Endothelial cell of umbilical vein (primary cell): ENCODE measurements around the gene ELOVL4. TPM values are rescaled to one million over a fixed set of nuclear protein-coding genes. Genes with fewer than 3 reads are reported as not detected.

Source experiments
- BruUV-seq: library from RNA; stranded (reverse); fragments of 400-500 nt; replicated peaks from 2 replicates; lab custom pipeline; 2021; lab: Mats Ljungman, UMichigan
- CTCF ChIA-PET: fragments of 300-600, 350-600 bp; sonication (Branson Sonifier 250); formaldehyde crosslinking; loops from one replicate; lab custom pipeline; 2021; ENCODE audit warnings: antibody characterized with exemption, inconsistent platforms; lab: Charles Lee
- POLR2A ChIA-PET: fragments of 300-600, 350-600 bp; sonication (Branson Sonifier 250); formaldehyde crosslinking; loops from one replicate; lab custom pipeline; 2021; ENCODE audit warnings: antibody characterized with exemption, inconsistent platforms; lab: Charles Lee
- DNase-seq: peaks from one replicate; pipeline ENCODE4 v3.0.0-alpha.2; 2011; ENCODE audit warnings: low read depth, low spot score
- FAIRE-seq: peaks from 2 replicates; lab custom pipeline; 2011; peaks lifted over from hg19 to GRCh38; lab: Jason Lieb, UNC
- H2AFZ ChIP-seq: 2 replicates; pipeline ENCODE4 v1.6.0; 2012; ENCODE audit warnings: low read depth, low read length, control low read depth, inconsistent platforms
- H3K27ac ChIP-seq: 2 replicates; pipeline ENCODE4 v1.5.1; 2011; ENCODE audit warnings: low read depth, mild to moderate bottlenecking, control low read depth, low read length, moderate library complexity; ENCODE audit not compliant: insufficient read depth
- H3K27me3 ChIP-seq, 2 experiments: 2 replicates each; pipeline versions ENCODE4 v1.6.0 to v1.6.1; 2011; ENCODE audit warnings: low read length in 2 of 2, mixed read lengths in 1 of 2; ENCODE audit not compliant: control insufficient read depth in 2 of 2, insufficient read depth in 2 of 2
- H3K36me3 ChIP-seq, 2 experiments: 2 replicates in 1 of 2; 3 replicates in 1 of 2; pipeline ENCODE4 v1.5.1; 2011; ENCODE audit warnings: low read length in 2 of 2, mild to moderate bottlenecking in 1 of 2, moderate library complexity in 1 of 2; ENCODE audit not compliant: control insufficient read depth in 2 of 2, insufficient read depth in 2 of 2; ENCODE audit errors: extremely low read depth in 1 of 2
- H3K4me1 ChIP-seq: 3 replicates; pipeline ENCODE4 v1.5.1; 2011; ENCODE audit warnings: mild to moderate bottlenecking, low read length; ENCODE audit not compliant: control insufficient read depth, insufficient read depth; ENCODE audit errors: extremely low read depth
- H3K4me2 ChIP-seq: 2 replicates; pipeline ENCODE4 v1.6.1; 2011; ENCODE audit warnings: low read length, control low read depth, mixed read lengths; ENCODE audit not compliant: insufficient read depth
- H3K4me3 ChIP-seq, 3 experiments: fragments of 200-600 bp in 1 of 3; sonication (generic), shearing (Covaris generic) in 1 of 3; replicated peaks in 1 of 3; 2 replicates each; pipeline ENCODE4 v1.5.1; 2011 to 2016; ENCODE audit warnings: control low read depth in 3 of 3, low read length in 3 of 3, mild to moderate bottlenecking in 2 of 3, inconsistent platforms in 1 of 3, low read depth in 1 of 3, moderate library complexity in 1 of 3; ENCODE audit not compliant: insufficient read depth in 1 of 3
- H3K79me2 ChIP-seq: 2 replicates; pipeline ENCODE4 v1.6.0; 2012; ENCODE audit warnings: low read length, inconsistent platforms; ENCODE audit not compliant: control insufficient read depth, insufficient read depth
- H3K9ac ChIP-seq: replicated peaks from 2 replicates; pipeline ENCODE3; 2011; ENCODE audit warnings: low read length, control low read depth; ENCODE audit not compliant: insufficient read depth; ENCODE audit errors: extremely low read depth
- H3K9me1 ChIP-seq: replicated peaks from 3 replicates; pipeline ENCODE4 v1.6.0; 2011; ENCODE audit warnings: mild to moderate bottlenecking, low read length; ENCODE audit not compliant: control insufficient read depth, insufficient read depth; ENCODE audit errors: extremely low read depth
- H3K9me3 ChIP-seq: replicated peaks from 2 replicates; pipeline ENCODE4 v1.5.1; 2012; ENCODE audit warnings: low read length, inconsistent platforms; ENCODE audit not compliant: control insufficient read depth, insufficient read depth
- H4K20me1 ChIP-seq: replicated peaks from 2 replicates; pipeline ENCODE3; 2011; ENCODE audit warnings: mild to moderate bottlenecking, low read length; ENCODE audit not compliant: control insufficient read depth, insufficient read depth; ENCODE audit errors: extremely low read depth
- EZH2 ChIP-seq: IDR thresholded peaks from 2 replicates; pipeline ENCODE4 v1.6.1; 2012; ENCODE audit warnings: borderline replicate concordance, low read depth, mild to moderate bottlenecking, moderate library complexity, low read length, inconsistent platforms; ENCODE audit not compliant: severe bottlenecking
- FOS ChIP-seq: IDR thresholded peaks from 2 replicates; pipeline ENCODE4 v1.6.1; 2011; ENCODE audit warnings: mild to moderate bottlenecking, low read length, moderate library complexity, borderline replicate concordance; ENCODE audit not compliant: insufficient read depth
- GATA2 ChIP-seq: IDR thresholded peaks from 2 replicates; pipeline ENCODE4 v1.7.0; 2011; ENCODE audit warnings: low read depth, mild to moderate bottlenecking, moderate library complexity, mixed read lengths, low read length; ENCODE audit not compliant: insufficient read length, insufficient read depth
- JUN ChIP-seq: IDR thresholded peaks from 2 replicates; pipeline ENCODE4 v1.6.1; 2011; ENCODE audit warnings: borderline replicate concordance, low read depth; ENCODE audit not compliant: insufficient read length, insufficient read depth
- MAX ChIP-seq: IDR thresholded peaks from 2 replicates; pipeline ENCODE4 v1.6.1; 2011; ENCODE audit not compliant: insufficient read depth, insufficient read length
- MYC ChIP-seq: IDR thresholded peaks from one replicate; pipeline ENCODE4 v1.6.1; 2011; ENCODE audit warnings: mild to moderate bottlenecking, low read depth, low read length
- POLR2A ChIP-seq: IDR thresholded peaks from 2 replicates; pipeline ENCODE4 v1.6.1; 2012; ENCODE audit warnings: low read depth, mild to moderate bottlenecking, control low read depth, low read length
- POLR2AphosphoS5 ChIP-seq: IDR thresholded peaks from 2 replicates; pipeline ENCODE4 v1.6.1; 2012; ENCODE audit warnings: low read depth, mild to moderate bottlenecking, control low read depth, low read length, moderate library complexity; ENCODE audit not compliant: insufficient read depth
- dilution Hi-C: fragments of 300-500 bp; cut with MboI; formaldehyde crosslinking; loops from one replicate; pipeline ENCODE4 v1.15.0; 2019; ENCODE audit warnings: low sequenced_read_pairs; ENCODE audit not compliant: extremely low pct_ligation_motif_present
- intact Hi-C: fragments of 100-400 bp; cut with micrococcal nuclease; formaldehyde crosslinking; loops from one replicate; pipeline ENCODE4 v1.10.0; 2022
- polyA plus RNA-seq, 4 experiments: library from polyadenylated mRNA; depleted of rRNA in 3 of 4; stranded (reverse) in 3 of 4; unstranded in 1 of 4; fragments of >200 nt; gene quantifications; 2 replicates each; pipeline versions ENCODE4 v1.2.1 to v1.2.3, GENCODE V29; 2011 to 2012; ENCODE audit warnings: missing spikeins in 1 of 4
- total RNA-seq: library from RNA; stranded (reverse); gene quantifications from 2 replicates; pipeline ENCODE4 v1.2.3, GENCODE V29; 2021
- TF ChIP-seq, protein P1 (sequence below), 2 donors: IDR thresholded peaks; 1 replicate in 1 of 2; 2 replicates in 1 of 2; pipeline ENCODE4 v1.5.1; 2011; ENCODE audit warnings: low read length in 2 of 2, mild to moderate bottlenecking in 2 of 2, moderate library complexity in 2 of 2, control low read depth in 1 of 2, inconsistent platforms in 1 of 2, low read depth in 1 of 2; ENCODE audit not compliant: insufficient read depth in 1 of 2; ENCODE audit errors: extremely low read depth in 1 of 2

The ELOVL4 gene
- total and polyA plus RNA-seq, 2 donors (not counting 3 experiments of a cell fraction or from before 2014, with no cell fraction given): 0.98 to 3.3 TPM

DNA sequence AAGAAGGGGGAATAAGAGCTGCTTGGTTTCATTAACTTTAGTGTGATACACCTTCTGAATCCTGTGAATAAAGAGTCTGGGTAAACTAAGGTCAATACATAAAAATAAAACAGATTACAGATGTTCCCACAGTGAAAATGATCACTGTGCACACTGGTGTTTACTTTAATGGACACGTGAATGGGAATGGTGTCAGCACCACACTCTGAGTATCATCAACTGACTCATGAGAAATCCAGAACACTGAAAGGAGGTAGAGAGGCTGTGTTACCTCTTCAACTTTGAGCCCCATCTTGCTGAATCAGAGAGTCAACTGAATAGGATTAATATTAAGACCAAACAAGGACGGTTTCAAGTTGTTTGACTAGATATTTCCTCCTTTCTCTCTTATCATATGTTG, 75.0 kb downstream of the ELOVL4 start:
- Histone ChIP-seq H3K4me3 (no peak overlapping the region), H3K9me1 (no peaks in the 10 kb centered on the region), H4K20me1 (no peaks in the 10 kb centered on the region), H3K4me2 (no peak overlapping the region), H3K4me1 (no peaks in the 10 kb centered on the region), H3K27ac (no peak overlapping the region), H3K27me3 (peaks cover 8 to 14% of the 10 kb centered on the region in 2 experiments), H3K36me3 (no peaks in the 10 kb centered on the region), H3K9ac (no peak overlapping the region), H2AFZ (no peak overlapping the region), H3K79me2 (no peaks in the 10 kb centered on the region), H3K9me3 (no peaks in the 10 kb centered on the region)
- no peak for DNase-seq
- no TSS peak for BruUV-seq
- no peak for FAIRE-seq
- ChIA-PET CTCF (interaction anchor here (0.6 kb wide), 1 partner anchor 43 kb away, joined by 3 read pairs; no protein-coding TSS in a partner anchor), POLR2A (no interaction called here)
- TF ChIP-seq POLR2A (no peak), POLR2AphosphoS5 (no peak), MYC (no peak)
- dilution Hi-C loops: no loop called here
- intact Hi-C loops: no loop called here

DNA sequence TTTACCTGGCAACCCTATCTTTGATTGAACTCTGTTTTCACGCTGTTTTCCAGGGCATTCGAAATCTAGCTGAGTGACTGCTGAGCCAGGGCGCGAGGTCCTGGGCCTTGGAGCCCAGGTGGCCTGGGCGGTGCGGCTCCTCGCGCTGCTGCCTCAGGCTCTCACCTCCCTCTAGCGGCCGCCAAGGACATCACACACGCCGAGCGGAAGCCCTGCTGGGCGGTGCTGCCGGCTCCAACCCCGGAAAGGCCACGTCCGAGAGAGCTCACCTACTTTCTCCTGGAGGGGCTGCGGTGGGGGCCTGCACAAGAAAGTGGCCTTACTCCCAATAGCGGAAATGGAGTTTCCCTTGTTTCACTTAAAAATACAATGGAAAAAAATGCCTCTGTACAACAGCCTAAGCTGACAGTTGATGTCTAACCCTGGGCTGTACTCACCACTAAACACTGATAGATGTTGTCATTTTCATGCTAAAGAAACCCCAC, 77.7 kb downstream of the ELOVL4 start:
- Histone ChIP-seq H3K36me3 (no peaks in the 10 kb centered on the region), H3K27ac (no peak overlapping the region), H3K9me1 (no peaks in the 10 kb centered on the region), H3K79me2 (no peaks in the 10 kb centered on the region), H3K9me3 (no peaks in the 10 kb centered on the region), H3K4me2 (peak overlapping the region; percentile 80), H3K9ac (no peak overlapping the region), H2AFZ (peak overlapping the region; percentile 94), H4K20me1 (no peaks in the 10 kb centered on the region), H3K4me3 (no peak overlapping the region), H3K4me1 (no peaks in the 10 kb centered on the region), H3K27me3 (peaks cover 7% of the 10 kb centered on the region in 2 experiments)
- DNase-seq (peak; percentile 64), FAIRE-seq (peak; percentile 49)
- ChIA-PET CTCF (interaction anchor here (0.6 to 3.1 kb wide), 28 partner anchors 9 to 299 kb away, joined by 3 to 59 read pairs (median 4); partner anchors contain the start of gene ELOVL4), POLR2A (no interaction called here)
- dilution Hi-C loops (no loop called here), intact Hi-C loops (loop anchor here (1.0 to 2.0 kb wide), 2 partner anchors 77 to 225 kb away; partner anchors contain the start of gene ELOVL4)
- TF ChIP-seq POLR2A: no peak
- TF ChIP-seq EZH2: no peak
- no peak for TF ChIP-seq MYC
- TF ChIP-seq MAX: peak; percentile 19
- no peak for TF ChIP-seq GATA2
- TF ChIP-seq, protein P1, sequence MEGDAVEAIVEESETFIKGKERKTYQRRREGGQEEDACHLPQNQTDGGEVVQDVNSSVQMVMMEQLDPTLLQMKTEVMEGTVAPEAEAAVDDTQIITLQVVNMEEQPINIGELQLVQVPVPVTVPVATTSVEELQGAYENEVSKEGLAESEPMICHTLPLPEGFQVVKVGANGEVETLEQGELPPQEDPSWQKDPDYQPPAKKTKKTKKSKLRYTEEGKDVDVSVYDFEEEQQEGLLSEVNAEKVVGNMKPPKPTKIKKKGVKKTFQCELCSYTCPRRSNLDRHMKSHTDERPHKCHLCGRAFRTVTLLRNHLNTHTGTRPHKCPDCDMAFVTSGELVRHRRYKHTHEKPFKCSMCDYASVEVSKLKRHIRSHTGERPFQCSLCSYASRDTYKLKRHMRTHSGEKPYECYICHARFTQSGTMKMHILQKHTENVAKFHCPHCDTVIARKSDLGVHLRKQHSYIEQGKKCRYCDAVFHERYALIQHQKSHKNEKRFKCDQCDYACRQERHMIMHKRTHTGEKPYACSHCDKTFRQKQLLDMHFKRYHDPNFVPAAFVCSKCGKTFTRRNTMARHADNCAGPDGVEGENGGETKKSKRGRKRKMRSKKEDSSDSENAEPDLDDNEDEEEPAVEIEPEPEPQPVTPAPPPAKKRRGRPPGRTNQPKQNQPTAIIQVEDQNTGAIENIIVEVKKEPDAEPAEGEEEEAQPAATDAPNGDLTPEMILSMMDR (IDR thresholded peaks at IDR 0.05; ENCODE audit: extremely low read depth in 1 of 2, insufficient read depth in 1 of 2, low read depth in 1 of 2, low read length in 2 of 2): peak; percentile 92 to 99
- no peak for TF ChIP-seq FOS
- no peak for TF ChIP-seq JUN
- TF ChIP-seq POLR2AphosphoS5: no peak
- BruUV-seq: no TSS peak
